ENCODE data around the gene CPA1.

- TF ChIP-seq CTCF (IDR thresholded peaks at IDR 0.05) (no peak), POLR2A (IDR thresholded peaks at IDR 0.05) (no peak)
Observed at GRCh38 chr7:130410868-130411541, 30.7 kb downstream of the CPA1 start.

Measured in esophagus squamous epithelium (tissue), 4 donors.